Measurements from ENCODE around the gene TPK1. TPM values are rescaled to one million over a fixed set of nuclear protein-coding genes. Genes with fewer than 3 reads are reported as not detected.

Gene TPK1
- total RNA-seq, 1 experiment from 2014 or later: 3.1 TPM

GRCh38 chr7:144791488-144791887, 44.4 kb downstream of the TPK1 start:
- no peak overlapping the region for H3K4me3 Mint-ChIP-seq
- Histone ChIP-seq H2BK120ac (ENCODE audit: low read depth, low read length, poor library complexity, severe bottlenecking) (no peak overlapping the region), H3K4me1 (ENCODE audit: insufficient read depth, low read length) (no peaks in the 10 kb centered on the region), H2AFZ (ENCODE audit: low read length) (no peak overlapping the region), H3K23ac (ENCODE audit: insufficient read length, low read depth, low read length) (no peak overlapping the region), H4K5ac (ENCODE audit: insufficient read length, low read depth, low read length) (no peak overlapping the region), H3K56ac (ENCODE audit: insufficient read length, low read depth, low read length) (no peak overlapping the region), H3K27me3 (ENCODE audit: insufficient read depth, low read length) (no peaks in the 10 kb centered on the region), H4K91ac (ENCODE audit: insufficient read length, low read depth, low read length) (no peak overlapping the region), H3K23me2 (ENCODE audit: insufficient read length, low read depth, low read length, poor library complexity, severe bottlenecking) (no peaks in the 10 kb centered on the region), H3K18ac (ENCODE audit: insufficient read length, low read depth, low read length) (no peak overlapping the region), H4K8ac (replicated peaks; ENCODE audit: insufficient read length, low read depth, low read length) (no peak overlapping the region), H3K79me1 (ENCODE audit: insufficient read depth, low read depth, low read length, poor library complexity, severe bottlenecking) (no peaks in the 10 kb centered on the region), H2BK5ac (ENCODE audit: insufficient read length, low read length) (no peak overlapping the region), H2AK5ac (ENCODE audit: insufficient read length, low read length) (no peak overlapping the region), H3K14ac (ENCODE audit: insufficient read depth, low read length) (no peak overlapping the region), H2BK15ac (ENCODE audit: low read depth, low read length) (no peak overlapping the region), H3K9ac (ENCODE audit: extremely low read depth, insufficient read length, low read length) (no peak overlapping the region), H3K79me2 (ENCODE audit: insufficient read depth, low read length) (no peaks in the 10 kb centered on the region), H4K20me1 (ENCODE audit: control insufficient read depth, insufficient read depth, insufficient read length) (no peaks in the 10 kb centered on the region), H3K9me3 (ENCODE audit: control insufficient read depth, low read depth, low read length) (no peaks in the 10 kb centered on the region), H3K27ac (ENCODE audit: insufficient read length, low read depth, low read length) (no peak overlapping the region), H3K4me2 (ENCODE audit: insufficient read depth, insufficient read length, low read length) (no peak overlapping the region), H3T11ph (ENCODE audit: low read length) (no peak overlapping the region), H2BK12ac (ENCODE audit: insufficient read length, low read depth, low read length) (no peak overlapping the region), H3K4ac (ENCODE audit: low read depth, low read length) (no peak overlapping the region), H2BK20ac (ENCODE audit: low read depth, low read length, poor library complexity, severe bottlenecking) (no peak overlapping the region)
- H3K36me3 Mint-ChIP-seq (ENCODE audit: insufficient read depth in 1 of 3, low read depth in 3 of 3): no peaks in the 10 kb centered on the region
- no peak overlapping the region for H3K27ac Mint-ChIP-seq
- WGBS (ENCODE audit: extremely low coverage, insufficient read length, low lambda C conversion rate): no CpG with 5 or more reads among the region's 2 CpGs
- H3K4me1 Mint-ChIP-seq: peaks cover 2 to 3% of the 10 kb centered on the region in 2 experiments; a peak in 3 of 4 replicates
- DNase-seq: no peak
- no peaks in the 10 kb centered on the region for H3K27me3 Mint-ChIP-seq (ENCODE audit: low read depth)
- no peak for TF ChIP-seq CTCF (conservative IDR thresholded peaks at IDR 0.05)
- H3K9me3 Mint-ChIP-seq: no peaks in the 10 kb centered on the region

All from H9 (cell line).